DOHH2 (cell line): ENCODE data around the gene RARS2.

Source experiments
- H3F3A ChIP-seq: fragments of 200-600 bp; sonication (generic), shearing (Covaris generic); 2 replicates; pipeline ENCODE4 v1.6.0; 2016; ENCODE audit warnings: antibody characterized with exemption, mild to moderate bottlenecking; ENCODE audit not compliant: control insufficient read depth, insufficient read depth
- H3K27ac ChIP-seq: fragments of 200-600 bp; sonication (generic); 2 replicates; pipeline ENCODE4 v1.5.1; 2014; ENCODE audit warnings: low read depth, mild to moderate bottlenecking, low read length, moderate library complexity
- H3K27me3 ChIP-seq: fragments of 200-600 bp; sonication (generic); 2 replicates; pipeline ENCODE4 v1.6.1; 2014; ENCODE audit warnings: mild to moderate bottlenecking, low read length, mixed read lengths; ENCODE audit not compliant: control insufficient read depth
- H3K36me3 ChIP-seq: fragments of 200-600 bp; sonication (generic); 2 replicates; pipeline ENCODE4 v1.6.1; 2014; ENCODE audit warnings: mild to moderate bottlenecking, low read length, moderate library complexity, mixed read lengths; ENCODE audit not compliant: control insufficient read depth
- H3K4me1 ChIP-seq: fragments of 200-600 bp; sonication (generic); 2 replicates; pipeline ENCODE4 v1.6.1; 2014; ENCODE audit warnings: mild to moderate bottlenecking, low read length, mixed read lengths; ENCODE audit not compliant: control insufficient read depth
- H3K4me2 ChIP-seq: fragments of 200-600 bp; sonication (generic); 2 replicates; pipeline ENCODE4 v1.6.0; 2014; ENCODE audit warnings: mild to moderate bottlenecking, low read length, moderate library complexity
- H3K4me3 ChIP-seq: fragments of 200-600 bp; sonication (generic); 2 replicates; pipeline ENCODE4 v1.5.1; 2014; ENCODE audit warnings: mild to moderate bottlenecking, low read length, mixed read lengths
- H3K79me2 ChIP-seq: fragments of 200-600 bp; sonication (generic); 2 replicates; pipeline ENCODE4 v1.6.1; 2014; ENCODE audit warnings: mild to moderate bottlenecking, low read length, mixed read lengths; ENCODE audit not compliant: control insufficient read depth
- H3K9me2 ChIP-seq: fragments of 200-600 bp; sonication (generic); replicated peaks from 2 replicates; pipeline ENCODE4 v1.6.1; 2014; ENCODE audit warnings: mild to moderate bottlenecking, low read length, mixed read lengths; ENCODE audit not compliant: control insufficient read depth
- H3K9me3 ChIP-seq: fragments of 200-600 bp; sonication (generic); 2 replicates; pipeline ENCODE4 v1.6.1; 2014; ENCODE audit warnings: antibody characterized with exemption, low read length, mixed read lengths; ENCODE audit not compliant: control insufficient read depth, insufficient read depth
- H4K20me1 ChIP-seq: fragments of 200-600 bp; sonication (generic); 2 replicates; pipeline ENCODE4 v1.6.0; 2014; ENCODE audit warnings: low read depth, mild to moderate bottlenecking, antibody characterized with exemption, low read length, moderate library complexity; ENCODE audit not compliant: control insufficient read depth, insufficient read depth
- EZH2phosphoT487 ChIP-seq: fragments of 200-600 bp; sonication (generic); IDR thresholded peaks from 2 replicates; pipeline ENCODE4 v1.6.1; 2017; ENCODE audit warnings: borderline replicate concordance, mild to moderate bottlenecking, antibody characterized with exemption, low read length, moderate library complexity, mixed read lengths
- TF ChIP-seq, protein P1 (sequence below): fragments of 200-600 bp; sonication (generic); IDR thresholded peaks from one replicate; pipeline ENCODE4 v1.5.1; 2014; ENCODE audit warnings: antibody characterized with exemption, mild to moderate bottlenecking, low read depth, low read length; ENCODE audit not compliant: poor library complexity, severe bottlenecking

The RARS2 gene

DNA sequence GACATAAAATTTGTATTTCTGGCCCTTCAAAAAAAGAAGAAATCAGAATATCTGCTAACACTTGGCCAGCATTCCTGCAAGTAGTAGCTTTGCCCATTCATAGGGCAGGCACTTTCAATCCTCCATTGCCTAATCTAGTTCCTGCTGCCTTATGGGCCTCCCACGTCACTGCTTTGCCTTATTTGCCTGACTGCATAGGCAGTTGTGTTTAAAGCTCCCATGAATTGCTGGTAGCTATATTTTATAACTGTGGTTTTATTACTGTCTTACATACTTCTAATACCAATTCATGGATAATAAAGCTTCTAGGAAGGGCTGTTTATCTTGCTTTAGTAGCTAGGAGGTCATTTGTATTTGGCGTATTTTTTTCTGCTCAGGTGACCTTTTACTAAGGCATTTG, 124.7 kb downstream of the RARS2 start:
- Histone ChIP-seq H3F3A (no peaks in the 10 kb centered on the region), H3K4me1 (no peaks in the 10 kb centered on the region), H3K27me3 (peaks cover 3% of the 10 kb centered on the region; the same call in 1 of the 2 replicates), H3K27ac (no peak overlapping the region), H3K4me3 (no peak overlapping the region), H3K79me2 (no peaks in the 10 kb centered on the region), H4K20me1 (no peaks in the 10 kb centered on the region), H3K4me2 (no peak overlapping the region), H3K9me3 (0 out of 2 replicates have a peak, but pooled peaks cover 3% of the 10 kb centered on the region), H3K36me3 (no peaks in the 10 kb centered on the region), H3K9me2 (no peaks in the 10 kb centered on the region)
- no peak for TF ChIP-seq EZH2phosphoT487
- TF ChIP-seq, protein P1, sequence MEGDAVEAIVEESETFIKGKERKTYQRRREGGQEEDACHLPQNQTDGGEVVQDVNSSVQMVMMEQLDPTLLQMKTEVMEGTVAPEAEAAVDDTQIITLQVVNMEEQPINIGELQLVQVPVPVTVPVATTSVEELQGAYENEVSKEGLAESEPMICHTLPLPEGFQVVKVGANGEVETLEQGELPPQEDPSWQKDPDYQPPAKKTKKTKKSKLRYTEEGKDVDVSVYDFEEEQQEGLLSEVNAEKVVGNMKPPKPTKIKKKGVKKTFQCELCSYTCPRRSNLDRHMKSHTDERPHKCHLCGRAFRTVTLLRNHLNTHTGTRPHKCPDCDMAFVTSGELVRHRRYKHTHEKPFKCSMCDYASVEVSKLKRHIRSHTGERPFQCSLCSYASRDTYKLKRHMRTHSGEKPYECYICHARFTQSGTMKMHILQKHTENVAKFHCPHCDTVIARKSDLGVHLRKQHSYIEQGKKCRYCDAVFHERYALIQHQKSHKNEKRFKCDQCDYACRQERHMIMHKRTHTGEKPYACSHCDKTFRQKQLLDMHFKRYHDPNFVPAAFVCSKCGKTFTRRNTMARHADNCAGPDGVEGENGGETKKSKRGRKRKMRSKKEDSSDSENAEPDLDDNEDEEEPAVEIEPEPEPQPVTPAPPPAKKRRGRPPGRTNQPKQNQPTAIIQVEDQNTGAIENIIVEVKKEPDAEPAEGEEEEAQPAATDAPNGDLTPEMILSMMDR = no peak
